ENCODE data around the gene SKI. TPM values are rescaled to one million over a fixed set of nuclear protein-coding genes. Genes with fewer than 3 reads are reported as not detected.

Gene SKI
- total and polyA plus RNA-seq, 2 of the 4 experiments (the other 2 are of a cell fraction), result 2.3 to 20.1 TPM

GRCh38 chr1:2289607-2290006 is 61.5 kb downstream of the SKI start:
- Histone ChIP-seq H2BK120ac (ENCODE audit: low read depth, low read length) (peak overlapping the region; percentile 94), H4K8ac (ENCODE audit: low read depth in 2 of 2, low read length in 2 of 2) (peak overlapping the region; percentile 18 to 78; a peak in 3 of 4 replicates), H2AK5ac (ENCODE audit: low read depth, low read length) (peak overlapping the region; percentile 98), H3K9me3 (ENCODE audit: control insufficient read depth, insufficient read depth, low read length) (no peaks in the 10 kb centered on the region), H3K27me3 (ENCODE audit: control insufficient read depth, insufficient read depth, low read length) (no peaks in the 10 kb centered on the region), H3K9ac (ENCODE audit: low read depth, low read length) (no peak overlapping the region; the same call in 1 of the 2 replicates), H3K4me1 (ENCODE audit: control insufficient read depth, insufficient read depth, low read length) (peaks cover 45% of the 10 kb centered on the region), H2AK9ac (replicated peaks; ENCODE audit: low read depth, low read length, poor library complexity) (peak overlapping the region; percentile 90), H3K4me3 (ENCODE audit: insufficient read depth, low read depth, low read length) (no peak overlapping the region), H3K56ac (ENCODE audit: extremely low read depth, insufficient read depth, low read length) (no peak overlapping the region), H3K23ac (ENCODE audit: low read depth, low read length) (peak overlapping the region; percentile 70; the same call in 1 of the 2 replicates), H3K4me2 (ENCODE audit: low read depth, low read length) (no peak overlapping the region), H3K14ac (replicated peaks; ENCODE audit: low read depth, low read length) (peak overlapping the region; percentile 74), H2BK15ac (ENCODE audit: low read depth, low read length) (peak overlapping the region; percentile 23; the same call in 1 of the 3 replicates), H3K4ac (ENCODE audit: low read depth, low read length) (peak overlapping the region; percentile 96), H2BK5ac (ENCODE audit: low read depth, low read length, poor library complexity, severe bottlenecking) (peak overlapping the region; percentile 86), H3K36me3 (ENCODE audit: control insufficient read depth, insufficient read depth, low read length) (no peaks in the 10 kb centered on the region), H2BK20ac (ENCODE audit: low read depth, low read length) (peak overlapping the region; percentile 43; the same call in 1 of the 2 replicates), H3K18ac (ENCODE audit: low read depth, low read length) (peak overlapping the region; percentile 63), H3K79me1 (ENCODE audit: low read depth in 1 of 2, low read length in 2 of 2) (peaks cover 6 to 81% of the 10 kb centered on the region in 2 experiments; a peak in 3 of 4 replicates), H2AFZ (replicated peaks; ENCODE audit: low read length, poor library complexity) (no peak overlapping the region), H4K20me1 (ENCODE audit: insufficient read depth, low read length) (peaks cover 41% of the 10 kb centered on the region), H3K9me1 (ENCODE audit: insufficient read depth, low read length) (peaks cover 35% of the 10 kb centered on the region), H4K91ac (ENCODE audit: insufficient read depth, low read depth, low read length) (peak overlapping the region; percentile 84), H4K5ac (ENCODE audit: low read depth, low read length) (peak overlapping the region; percentile 76), H3K27ac (ENCODE audit: insufficient read depth, low read length) (peak overlapping the region; percentile 86)
- intact Hi-C loops (cut with micrococcal nuclease), result loop anchor here (2.0 kb wide), 1 partner anchor 55 kb away; no protein-coding TSS in a partner anchor
- DNase-seq (no peak), ATAC-seq (ENCODE audit: low read depth) (no peak)
- dilution Hi-C loops (cut with HindIII; ENCODE audit: low sequenced_read_pairs, unreplicated experiment), result no loop called here
- TF ChIP-seq POLR2A (IDR thresholded peaks at IDR 0.05; ENCODE audit: low read depth, low read length), result no peak
- no peak for TF ChIP-seq MAFK (IDR thresholded peaks at IDR 0.05; ENCODE audit: low read depth, low read length)
- no peak for TF ChIP-seq CTCF (conservative IDR thresholded peaks at IDR 0.05; ENCODE audit: low read depth, low read length)
- no peak for TF ChIP-seq RFX5 (IDR thresholded peaks at IDR 0.05; ENCODE audit: low read depth, low read length)
- no peak for TF ChIP-seq RAD21 (IDR thresholded peaks at IDR 0.05; ENCODE audit: low read length)
- no peak for TF ChIP-seq SMC3 (IDR thresholded peaks at IDR 0.05; ENCODE audit: low read depth, low read length)
- no peak for TF ChIP-seq CEBPB (IDR thresholded peaks at IDR 0.05; ENCODE audit: low read depth, low read length)
- no peak for TF ChIP-seq BHLHE40 (IDR thresholded peaks at IDR 0.05; ENCODE audit: low read depth, low read length)
- no peak for TF ChIP-seq CHD1 (IDR thresholded peaks at IDR 0.05; ENCODE audit: low read depth, low read length)
- ChIA-PET CTCF (no interaction called here), POLR2A (ENCODE audit: unreplicated experiment) (interaction anchor here (1.4 kb wide), 1 partner anchor 11 kb away, joined by 3 read pairs; no protein-coding TSS in a partner anchor)
- in situ Hi-C loops (cut with MboI; ENCODE audit: low sequenced_read_pairs), result no loop called here
- 60% methylated on average over 3 of the region's 9 CpGs; no CpG with 5 or more reads in 1 of the 2 experiments for WGBS, 2 experiments (ENCODE audit: extremely low coverage in 2 of 2, insufficient read length in 1 of 2)
- BruUV-seq (replicated peaks), result no TSS peak
